ENCODE measurements around the gene C1orf232.
A peak's percentile ranks its signal among the peaks of the same experiment; 100 is the strongest.

The C1orf232 gene

DNA sequence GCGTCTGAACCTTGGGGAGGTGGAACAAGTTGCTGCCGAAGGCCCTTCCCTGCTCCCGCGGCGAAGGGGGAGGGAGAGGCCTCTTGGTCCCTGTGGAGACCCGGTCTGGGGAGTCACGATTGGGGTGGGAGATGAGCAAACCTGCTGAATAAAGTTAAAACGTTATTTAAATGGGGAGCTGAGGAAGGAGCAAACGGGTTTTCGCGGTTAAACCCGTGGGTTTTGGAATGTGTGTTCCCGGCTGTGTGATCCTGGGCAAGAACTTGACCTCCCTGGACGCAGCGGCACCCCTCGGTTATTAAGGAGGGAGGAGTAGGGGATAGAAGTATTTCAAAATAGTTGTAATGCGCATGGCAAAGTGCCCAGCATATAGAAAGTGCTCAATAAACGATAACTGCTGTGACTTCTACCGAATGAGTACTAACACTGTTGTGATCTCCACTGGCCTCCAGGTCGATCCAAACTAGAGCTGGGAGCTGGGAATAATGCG, 6.5 kb downstream of the C1orf232 start:
- no peak for TF ChIP-seq FOXP2 (optimal IDR thresholded peaks at IDR 0.05; ENCODE audit: control extremely low read depth, extremely low read length, insufficient read depth)
- no peak for TF ChIP-seq POLR2AphosphoS5 (IDR thresholded peaks at IDR 0.05; ENCODE audit: borderline replicate concordance, low read depth, low read length)
- DNase-seq (ENCODE audit: low read depth, low spot score): no peak
- no peak overlapping the region for H3K27ac ChIP-seq
- no peak overlapping the region for H3K4me3 ChIP-seq
- no peak overlapping the region for H3K9ac ChIP-seq (ENCODE audit: insufficient read length)
- H3K9me3 ChIP-seq (ENCODE audit: low read depth, low read length): no peaks in the 10 kb centered on the region
- no peaks in the 10 kb centered on the region for H3K36me3 ChIP-seq (ENCODE audit: insufficient read depth, low read length)

DNA sequence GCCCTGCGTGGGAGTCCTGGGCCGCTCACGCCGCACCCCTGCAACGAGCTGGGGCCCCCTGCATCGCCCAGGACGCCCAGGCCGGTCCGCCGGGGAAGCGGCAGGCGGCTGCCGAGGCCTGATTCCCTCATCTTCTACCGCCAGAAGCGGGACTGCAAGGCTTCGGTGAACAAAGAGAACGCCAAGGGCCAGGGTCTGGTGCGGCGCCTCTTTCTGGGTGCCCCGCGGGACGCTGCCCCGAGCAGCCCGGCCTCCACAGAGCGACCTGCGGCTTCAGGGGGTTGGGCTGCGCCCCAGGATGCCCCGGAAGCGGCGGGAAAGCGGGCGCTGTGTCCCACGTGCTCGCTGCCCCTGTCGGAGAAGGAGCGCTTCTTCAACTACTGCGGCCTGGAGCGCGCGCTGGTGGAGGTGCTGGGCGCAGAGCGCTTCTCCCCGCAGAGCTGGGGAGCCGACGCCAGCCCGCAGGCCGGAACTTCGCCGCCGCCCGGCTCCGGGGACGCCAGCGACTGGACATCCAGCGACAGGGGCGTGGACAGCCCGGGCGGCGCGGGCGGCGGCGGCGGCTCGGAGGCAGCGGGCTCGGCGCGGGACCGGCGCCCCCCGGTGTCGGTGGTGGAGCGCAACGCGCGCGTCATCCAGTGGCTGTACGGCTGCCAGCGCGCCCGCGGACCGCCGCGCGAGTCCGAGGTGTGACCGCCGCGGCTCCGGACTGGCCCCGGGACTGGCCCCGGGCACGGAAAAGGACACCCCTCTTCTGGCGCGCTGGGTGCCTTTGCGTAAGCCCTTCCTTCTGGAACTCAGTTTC, 7.1 kb downstream of the C1orf232 start:
- H3K9ac ChIP-seq (ENCODE audit: insufficient read length): no peak overlapping the region
- DNase-seq (ENCODE audit: low read depth, low spot score): no peak
- H3K27ac ChIP-seq: no peak overlapping the region
- no peaks in the 10 kb centered on the region for H3K9me3 ChIP-seq (ENCODE audit: low read depth, low read length)
- TF ChIP-seq POLR2AphosphoS5 (IDR thresholded peaks at IDR 0.05; ENCODE audit: borderline replicate concordance, low read depth, low read length) (no peak), FOXP2 (optimal IDR thresholded peaks at IDR 0.05; ENCODE audit: control extremely low read depth, extremely low read length, insufficient read depth) (no peak), EZH2 (IDR thresholded peaks at IDR 0.05) (no peak)
- no peak overlapping the region for H3K4me3 ChIP-seq
- H3K36me3 ChIP-seq (ENCODE audit: insufficient read depth, low read length): no peaks in the 10 kb centered on the region

DNA sequence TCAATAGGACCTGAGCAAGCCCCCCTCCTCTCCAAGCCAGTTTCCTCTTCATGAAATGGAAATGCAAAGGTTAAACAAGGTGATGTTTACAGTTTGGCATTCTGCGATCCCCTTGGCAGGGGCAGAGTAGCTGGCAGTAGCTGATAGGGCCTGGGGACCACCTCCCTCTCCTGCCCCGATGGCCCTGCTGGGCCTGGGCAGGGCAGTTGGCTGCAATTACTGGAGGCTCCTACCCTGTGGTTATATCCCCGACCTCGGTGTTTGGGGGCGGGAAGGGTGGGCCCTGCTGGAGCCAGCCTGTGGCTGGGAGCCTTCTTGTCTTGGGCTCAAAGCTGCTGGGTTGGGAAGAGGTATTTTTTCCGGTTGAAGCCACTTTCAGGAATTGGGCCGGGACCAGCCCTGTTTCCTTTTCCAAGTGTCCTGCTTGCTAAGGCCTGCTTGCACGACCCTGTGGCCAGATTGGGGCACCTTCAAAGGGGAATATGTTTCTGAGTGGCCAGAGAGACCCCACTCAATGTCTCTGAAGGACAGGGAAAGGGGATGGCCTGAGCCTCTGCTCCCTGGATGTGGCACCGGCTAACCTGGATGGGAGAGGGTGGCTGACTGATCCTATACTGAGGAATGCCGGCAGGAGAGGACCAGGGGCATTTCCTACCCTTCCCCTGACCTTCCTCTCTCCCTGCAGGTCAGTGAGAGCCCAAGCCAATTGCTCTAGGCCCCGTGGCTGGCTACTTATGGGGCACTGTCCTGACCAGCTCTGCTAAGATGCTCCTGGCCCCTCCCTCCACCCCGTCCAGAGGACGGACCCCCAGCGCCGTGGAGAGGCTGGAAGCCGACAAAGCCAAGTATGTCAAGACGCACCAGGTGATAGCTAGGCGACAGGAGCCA, 8.0 kb downstream of the C1orf232 start:
- H3K4me3 ChIP-seq: no peak overlapping the region
- no peak overlapping the region for H3K9ac ChIP-seq (ENCODE audit: insufficient read length)

DNA sequence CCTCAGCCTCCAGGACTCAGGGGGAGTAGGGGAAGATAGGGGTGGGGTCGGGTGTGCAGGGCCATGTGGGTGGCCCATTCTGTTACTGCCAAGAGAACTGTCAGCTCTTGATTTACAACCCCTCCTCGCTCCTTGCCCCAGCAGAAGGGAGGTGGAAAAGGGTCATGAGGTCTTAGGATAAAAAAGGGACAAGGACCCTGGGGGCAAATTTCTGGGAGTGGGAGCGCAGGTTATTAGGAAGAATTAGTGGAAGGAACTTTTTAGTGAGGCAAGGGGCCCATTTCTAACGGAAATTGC, 9.1 kb downstream of the C1orf232 start:
- Histone ChIP-seq H3K4me3 (no peak overlapping the region), H3K9ac (ENCODE audit: insufficient read length) (no peak overlapping the region), H3K27ac (no peak overlapping the region), H3K36me3 (ENCODE audit: insufficient read depth, low read length) (no peaks in the 10 kb centered on the region), H3K9me3 (ENCODE audit: low read depth, low read length) (no peaks in the 10 kb centered on the region)
- DNase-seq (ENCODE audit: low read depth, low spot score): no peak
- TF ChIP-seq FOXP2 (optimal IDR thresholded peaks at IDR 0.05; ENCODE audit: control extremely low read depth, extremely low read length, insufficient read depth) (no peak), EZH2 (IDR thresholded peaks at IDR 0.05) (no peak), POLR2AphosphoS5 (IDR thresholded peaks at IDR 0.05; ENCODE audit: borderline replicate concordance, low read depth, low read length) (no peak)

More for the DNA sequence above, 8.0 kb downstream of the C1orf232 start:
- no peak for DNase-seq (ENCODE audit: low read depth, low spot score)
- no peaks in the 10 kb centered on the region for H3K9me3 ChIP-seq (ENCODE audit: low read depth, low read length)
- no peak for TF ChIP-seq FOXP2 (optimal IDR thresholded peaks at IDR 0.05; ENCODE audit: control extremely low read depth, extremely low read length, insufficient read depth)
- no peak for TF ChIP-seq POLR2AphosphoS5 (IDR thresholded peaks at IDR 0.05; ENCODE audit: borderline replicate concordance, low read depth, low read length)
- no peak for TF ChIP-seq EZH2 (IDR thresholded peaks at IDR 0.05)
- no peak overlapping the region for H3K27ac ChIP-seq
- no peaks in the 10 kb centered on the region for H3K36me3 ChIP-seq (ENCODE audit: insufficient read depth, low read length)

DNA sequence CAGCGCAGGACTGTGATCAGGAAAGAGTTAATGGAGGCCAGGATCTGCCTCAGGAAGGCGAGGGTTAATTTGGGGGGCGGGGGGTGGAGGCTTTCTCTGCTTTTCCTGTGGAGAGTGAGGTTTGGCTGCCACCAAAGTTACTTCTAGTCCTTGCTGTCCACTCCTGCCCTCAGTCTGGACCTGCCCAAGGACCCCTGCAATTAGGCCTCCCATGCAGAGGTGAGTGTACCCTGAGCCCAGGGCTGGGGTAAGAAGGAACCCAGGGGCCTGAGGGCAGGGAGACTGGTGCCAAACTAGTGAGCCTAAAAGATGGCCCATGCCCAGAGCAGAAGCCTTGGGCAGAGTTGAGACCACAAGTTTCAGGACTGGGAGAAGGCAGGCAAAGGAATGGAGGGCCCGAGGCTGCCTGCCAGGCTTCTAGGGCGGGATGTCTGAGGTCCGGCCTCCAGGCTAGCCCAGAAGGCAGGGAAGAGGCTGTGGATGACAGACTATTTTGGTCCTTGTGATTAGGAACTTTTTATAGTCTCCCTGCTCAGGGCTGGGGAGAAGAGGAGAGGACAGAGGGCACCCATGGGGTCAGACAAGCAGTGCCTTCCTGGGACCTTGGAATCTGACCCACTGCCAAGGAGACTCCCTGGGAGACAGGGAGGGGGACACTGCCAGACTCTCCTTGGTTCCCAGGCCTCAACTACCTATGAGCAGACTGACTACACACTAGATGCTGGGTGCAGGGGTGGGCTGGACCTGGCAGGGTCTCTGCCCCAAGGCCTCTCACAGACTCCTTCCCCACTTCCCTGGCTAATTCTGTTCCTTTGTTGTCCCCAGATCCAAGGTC, 9.6 kb downstream of the C1orf232 start, which contains the start of gene FAM110D:
Gene FAM110D (plus strand): TSS at position 172 of the 835 bp plus-strand sequence. CDS start 2,213 bp downstream, outside the sequence.
- no peaks in the 10 kb centered on the region for H3K36me3 ChIP-seq (ENCODE audit: insufficient read depth, low read length)
- TF ChIP-seq POLR2AphosphoS5 (IDR thresholded peaks at IDR 0.05; ENCODE audit: borderline replicate concordance, low read depth, low read length): no peak
- TF ChIP-seq FOXP2 (optimal IDR thresholded peaks at IDR 0.05; ENCODE audit: control extremely low read depth, extremely low read length, insufficient read depth): no peak
- no peak for TF ChIP-seq EZH2 (IDR thresholded peaks at IDR 0.05)
- no peaks in the 10 kb centered on the region for H3K9me3 ChIP-seq (ENCODE audit: low read depth, low read length)
- no peak within 1 kb of the TSS for H3K9ac ChIP-seq (ENCODE audit: insufficient read length)
- no peak within 1 kb of the TSS for H3K4me3 ChIP-seq
- no peak for DNase-seq (ENCODE audit: low read depth, low spot score)
- H3K27ac ChIP-seq: no peak within 1 kb of the TSS

DNA sequence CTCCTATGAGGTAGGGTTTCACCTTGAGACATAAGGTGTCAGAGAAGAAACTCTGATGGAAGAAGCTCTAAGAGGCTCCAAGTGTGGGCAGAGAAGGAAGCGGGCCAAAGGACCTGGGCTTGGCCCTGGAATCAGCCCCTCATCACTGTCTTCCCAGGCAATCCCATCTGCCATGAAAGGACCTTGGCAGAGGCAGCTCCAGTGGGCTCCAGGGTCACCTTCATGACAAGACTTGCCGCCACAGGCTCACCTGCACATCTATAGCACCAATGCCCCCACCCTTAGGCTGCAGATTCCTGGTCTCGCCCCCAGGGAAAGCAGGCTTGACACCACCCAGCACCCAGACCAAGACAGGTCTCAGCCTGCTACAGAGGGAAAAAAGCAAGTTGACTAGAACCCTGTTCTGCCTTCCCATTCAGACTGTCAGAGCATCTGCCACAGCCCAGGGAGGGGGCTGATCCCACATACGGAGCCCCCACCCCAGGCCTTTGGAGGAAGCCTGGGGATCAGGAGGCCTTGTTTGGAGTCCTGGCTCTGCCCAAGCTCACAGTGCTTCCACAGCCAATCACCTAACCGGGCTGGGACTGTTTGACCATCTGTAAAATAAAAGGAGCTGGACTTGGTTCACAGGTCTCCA, 10.4 kb downstream of the C1orf232 start:
- H3K4me3 ChIP-seq: no peak overlapping the region
- TF ChIP-seq EZH2 (IDR thresholded peaks at IDR 0.05): no peak
- TF ChIP-seq POLR2AphosphoS5 (IDR thresholded peaks at IDR 0.05; ENCODE audit: borderline replicate concordance, low read depth, low read length): no peak
- no peak for TF ChIP-seq FOXP2 (optimal IDR thresholded peaks at IDR 0.05; ENCODE audit: control extremely low read depth, extremely low read length, insufficient read depth)
- no peak overlapping the region for H3K9ac ChIP-seq (ENCODE audit: insufficient read length)
- no peak overlapping the region for H3K27ac ChIP-seq
- no peak for DNase-seq (ENCODE audit: low read depth, low spot score)
- H3K36me3 ChIP-seq (ENCODE audit: insufficient read depth, low read length): no peaks in the 10 kb centered on the region
- no peaks in the 10 kb centered on the region for H3K9me3 ChIP-seq (ENCODE audit: low read depth, low read length)

DNA sequence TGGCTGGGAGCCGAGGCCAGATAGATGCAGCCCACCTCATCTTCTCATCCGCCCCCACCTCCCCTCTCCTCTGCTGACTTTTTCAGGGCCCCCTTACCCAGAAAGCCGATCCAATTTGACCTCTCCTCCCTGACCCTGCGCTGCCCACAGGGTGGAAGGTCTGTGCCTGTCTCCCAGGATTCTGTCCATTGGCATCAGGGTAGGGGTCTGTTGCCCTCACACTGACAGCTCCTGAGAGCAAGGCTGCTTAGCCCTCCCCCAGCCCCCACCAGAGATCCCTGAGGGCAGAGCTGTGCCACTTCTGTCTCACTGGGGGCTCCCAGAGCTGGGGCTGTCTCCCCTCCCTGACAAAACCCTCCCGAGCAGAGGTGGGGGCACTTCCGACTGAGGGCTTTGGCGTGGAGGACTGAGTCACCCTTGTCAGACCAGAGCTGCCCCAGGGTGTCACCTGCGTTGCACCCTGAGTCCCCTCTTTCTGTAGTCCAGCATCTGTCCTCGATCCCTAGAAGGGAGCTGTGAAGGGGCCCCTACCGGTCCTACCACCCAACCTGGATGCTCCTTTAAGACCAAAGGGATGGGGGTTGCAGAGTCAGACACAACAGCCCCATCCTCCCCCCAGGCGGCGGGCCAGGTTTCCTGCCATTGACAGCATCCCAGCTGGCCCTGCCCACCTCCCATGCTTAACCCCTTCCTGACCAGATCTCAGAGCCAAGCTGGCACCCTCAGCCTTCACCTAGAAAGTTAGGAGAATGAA, 12.3 kb downstream of the C1orf232 start:
- Histone ChIP-seq H3K27ac (no peak overlapping the region), H3K36me3 (ENCODE audit: insufficient read depth, low read length) (no peaks in the 10 kb centered on the region), H3K4me3 (peak overlapping the region; percentile 28; the same call in 1 of the 2 replicates), H3K9ac (ENCODE audit: insufficient read length) (no peak overlapping the region), H3K9me3 (ENCODE audit: low read depth, low read length) (no peaks in the 10 kb centered on the region)
- DNase-seq (ENCODE audit: low read depth, low spot score): no peak
- no peak for TF ChIP-seq FOXP2 (optimal IDR thresholded peaks at IDR 0.05; ENCODE audit: control extremely low read depth, extremely low read length, insufficient read depth)
- no peak for TF ChIP-seq EZH2 (IDR thresholded peaks at IDR 0.05)
